HUES6 (cell line): ENCODE results near the gene GPR21.

Experiments
- H3K27ac ChIP-seq: 2 replicates; pipeline ENCODE4 v1.7.0; 2013; ENCODE audit warnings: low read depth, mild to moderate bottlenecking, low read length, inconsistent platforms
- H3K27me3 ChIP-seq: 2 replicates; pipeline ENCODE4 v1.6.1; 2013; ENCODE audit warnings: low read length; ENCODE audit not compliant: control insufficient read depth, insufficient read depth
- H3K36me3 ChIP-seq: 2 replicates; pipeline ENCODE4 v1.6.1; 2013; ENCODE audit warnings: low read length; ENCODE audit not compliant: control insufficient read depth, insufficient read depth
- H3K4me1 ChIP-seq: 2 replicates; pipeline ENCODE4 v1.6.1; 2013; ENCODE audit warnings: low read length; ENCODE audit not compliant: control insufficient read depth, insufficient read depth
- H3K4me3 ChIP-seq: 2 replicates; pipeline ENCODE4 v1.5.1; 2013; ENCODE audit warnings: low read depth, low read length
- H3K9ac ChIP-seq: one replicate; pipeline ENCODE4 v1.6.1; 2013; ENCODE audit warnings: mild to moderate bottlenecking, low read length
- H3K9me3 ChIP-seq: 2 replicates; pipeline ENCODE4 v1.6.1; 2013; ENCODE audit warnings: low read depth, low read length; ENCODE audit not compliant: control insufficient read depth, insufficient read depth

Gene GPR21

DNA sequence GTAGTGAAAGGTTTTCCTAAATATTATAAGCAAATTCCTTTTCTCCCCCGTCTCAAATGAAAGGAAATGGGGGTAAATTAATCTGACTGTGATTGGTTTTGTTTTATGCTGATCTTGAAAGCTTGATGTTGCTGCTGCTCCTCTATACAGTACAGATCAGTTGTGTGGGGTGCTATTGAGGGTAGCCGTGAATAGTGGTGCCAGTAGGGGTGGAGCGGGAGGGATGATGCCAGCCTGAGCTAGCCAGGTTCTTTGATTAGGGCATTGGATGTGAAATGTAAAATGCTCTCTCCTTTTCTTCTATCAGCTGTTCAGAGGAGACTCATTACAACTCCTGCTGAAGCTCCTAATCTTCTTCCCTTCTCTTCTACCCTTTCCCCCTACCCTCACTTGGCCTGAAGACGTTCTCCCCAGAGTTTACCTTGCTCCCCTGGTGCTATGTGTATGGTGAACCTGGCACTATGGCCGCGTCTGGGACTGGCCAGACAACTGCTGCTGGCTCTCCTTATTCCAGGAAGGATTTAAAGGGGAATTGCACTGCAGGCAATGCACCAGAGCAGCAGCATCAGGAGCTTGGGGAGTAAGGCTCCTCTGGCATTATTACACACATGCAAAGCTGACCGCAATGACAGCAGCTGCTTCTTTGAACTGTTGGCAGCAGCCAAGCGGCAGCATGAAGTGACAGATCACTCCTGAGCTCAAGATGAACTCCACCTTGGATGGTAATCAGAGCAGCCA is 566 bp downstream of the GPR21 start:
- H3K4me3 ChIP-seq: no peak overlapping the region
- no peak overlapping the region for H3K27ac ChIP-seq
- H3K27me3 ChIP-seq: no peaks in the 10 kb centered on the region
- H3K4me1 ChIP-seq: peaks cover 3% of the 10 kb centered on the region; the same call in 1 of the 2 replicates
- H3K9me3 ChIP-seq: no peaks in the 10 kb centered on the region
- peaks cover 16% of the 10 kb centered on the region for H3K36me3 ChIP-seq
- H3K9ac ChIP-seq: no peak overlapping the region

GRCh38 chr9:123034881-123035510 is 1.5 kb downstream of the GPR21 start:
- H3K4me3 ChIP-seq: no peak overlapping the region
- H3K9me3 ChIP-seq: no peaks in the 10 kb centered on the region
- peaks cover 3% of the 10 kb centered on the region; the same call in 1 of the 2 replicates for H3K4me1 ChIP-seq
- peaks cover 15% of the 10 kb centered on the region for H3K36me3 ChIP-seq
- no peaks in the 10 kb centered on the region for H3K27me3 ChIP-seq
- H3K9ac ChIP-seq: no peak overlapping the region
- H3K27ac ChIP-seq: no peak overlapping the region

- Histone ChIP-seq H3K27ac (no peak overlapping the region), H3K4me3 (no peak overlapping the region), H3K27me3 (no peaks in the 10 kb centered on the region), H3K9ac (no peak overlapping the region), H3K4me1 (peaks cover 3% of the 10 kb centered on the region; the same call in 1 of the 2 replicates), H3K9me3 (no peaks in the 10 kb centered on the region), H3K36me3 (peaks cover 15% of the 10 kb centered on the region)
These were observed 2.3 kb downstream of the GPR21 start for GRCh38 chr9:123035791-123036190.

- Histone ChIP-seq H3K9ac (no peak overlapping the region), H3K9me3 (no peaks in the 10 kb centered on the region), H3K4me3 (no peak overlapping the region), H3K4me1 (peaks cover 3% of the 10 kb centered on the region; the same call in 1 of the 2 replicates), H3K36me3 (peaks cover 15% of the 10 kb centered on the region), H3K27me3 (no peaks in the 10 kb centered on the region), H3K27ac (no peak overlapping the region)
These were observed 3.6 kb downstream of the GPR21 start for GRCh38 chr9:123036893-123037545.

DNA sequence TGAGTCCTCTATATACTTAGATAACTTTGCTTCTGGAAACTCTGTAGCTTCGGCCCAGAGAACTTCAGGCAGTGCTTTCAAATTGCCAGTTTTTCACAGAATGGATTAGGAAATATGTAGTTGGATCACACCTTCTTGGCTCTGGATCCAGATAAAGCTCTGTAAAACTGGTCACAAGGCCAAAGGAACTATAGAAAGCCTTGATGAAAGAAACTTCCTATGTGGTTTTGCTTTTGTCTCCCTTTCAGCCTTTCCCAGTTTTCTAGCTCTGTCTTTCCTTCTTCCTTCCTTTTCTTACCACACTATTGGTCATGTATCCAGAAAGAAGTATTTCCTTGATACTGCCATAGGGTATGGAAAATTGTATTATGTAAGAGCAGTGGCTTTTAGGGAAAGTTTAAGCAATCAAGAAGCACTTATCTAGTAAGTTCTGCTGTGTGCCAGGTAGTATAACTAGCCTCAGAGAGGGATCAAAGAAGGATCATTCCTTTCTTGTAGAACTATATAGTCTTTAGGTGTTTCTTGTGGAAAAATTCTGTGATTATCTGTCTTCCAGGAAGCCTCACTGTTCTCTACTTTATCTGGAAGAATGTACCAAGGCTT is 6.3 kb downstream of the GPR21 start:
- H3K27ac ChIP-seq: no peak overlapping the region
- H3K4me1 ChIP-seq: no peaks in the 10 kb centered on the region
- no peaks in the 10 kb centered on the region for H3K27me3 ChIP-seq
- H3K4me3 ChIP-seq: no peak overlapping the region
- H3K9ac ChIP-seq: no peak overlapping the region
- H3K36me3 ChIP-seq: peaks cover 7% of the 10 kb centered on the region
- no peaks in the 10 kb centered on the region for H3K9me3 ChIP-seq

GRCh38 chr9:123040801-123041200 is 7.3 kb downstream of the GPR21 start:
- Histone ChIP-seq H3K36me3 (no peaks in the 10 kb centered on the region; the same call in 1 of the 2 replicates), H3K4me3 (no peak overlapping the region), H3K9ac (no peak overlapping the region), H3K27ac (no peak overlapping the region), H3K4me1 (no peaks in the 10 kb centered on the region), H3K27me3 (no peaks in the 10 kb centered on the region), H3K9me3 (no peaks in the 10 kb centered on the region)

GRCh38 chr9:123041489-123041888 is 8.0 kb downstream of the GPR21 start:
- Histone ChIP-seq H3K9me3 (no peaks in the 10 kb centered on the region), H3K36me3 (no peaks in the 10 kb centered on the region; the same call in 1 of the 2 replicates), H3K27ac (no peak overlapping the region), H3K27me3 (no peaks in the 10 kb centered on the region), H3K4me1 (no peaks in the 10 kb centered on the region), H3K9ac (no peak overlapping the region), H3K4me3 (no peak overlapping the region)

GRCh38 chr9:123043081-123043939 is 9.8 kb downstream of the GPR21 start:
- no peaks in the 10 kb centered on the region for H3K4me1 ChIP-seq
- no peaks in the 10 kb centered on the region for H3K9me3 ChIP-seq
- H3K36me3 ChIP-seq: no peaks in the 10 kb centered on the region; the same call in none of the 2 replicates
- H3K4me3 ChIP-seq: no peak overlapping the region
- no peaks in the 10 kb centered on the region for H3K27me3 ChIP-seq
- H3K27ac ChIP-seq: no peak overlapping the region
- H3K9ac ChIP-seq: no peak overlapping the region

DNA sequence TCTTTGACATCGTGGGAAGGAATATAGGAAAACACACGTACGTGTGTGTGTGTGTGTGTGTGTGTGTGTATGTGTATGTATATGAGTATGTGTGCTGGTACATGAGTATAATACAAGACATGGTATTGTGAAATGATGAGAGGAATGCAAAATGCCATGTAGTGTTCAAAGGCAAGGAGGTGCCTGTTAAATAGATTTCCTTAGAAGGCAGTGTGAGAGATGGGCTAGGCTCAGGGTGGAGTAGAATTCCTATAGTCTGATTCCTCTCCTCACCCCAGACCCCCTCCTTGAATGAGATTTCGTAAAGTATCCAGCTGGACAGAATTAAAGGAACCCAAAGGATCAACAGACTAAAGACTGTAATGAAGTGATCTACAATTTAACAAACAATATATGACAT is 11.1 kb downstream of the GPR21 start:
- Histone ChIP-seq H3K4me3 (no peak overlapping the region), H3K4me1 (no peaks in the 10 kb centered on the region), H3K36me3 (peaks cover 3% of the 10 kb centered on the region), H3K9me3 (no peaks in the 10 kb centered on the region), H3K9ac (no peak overlapping the region), H3K27me3 (no peaks in the 10 kb centered on the region), H3K27ac (no peak overlapping the region)

DNA sequence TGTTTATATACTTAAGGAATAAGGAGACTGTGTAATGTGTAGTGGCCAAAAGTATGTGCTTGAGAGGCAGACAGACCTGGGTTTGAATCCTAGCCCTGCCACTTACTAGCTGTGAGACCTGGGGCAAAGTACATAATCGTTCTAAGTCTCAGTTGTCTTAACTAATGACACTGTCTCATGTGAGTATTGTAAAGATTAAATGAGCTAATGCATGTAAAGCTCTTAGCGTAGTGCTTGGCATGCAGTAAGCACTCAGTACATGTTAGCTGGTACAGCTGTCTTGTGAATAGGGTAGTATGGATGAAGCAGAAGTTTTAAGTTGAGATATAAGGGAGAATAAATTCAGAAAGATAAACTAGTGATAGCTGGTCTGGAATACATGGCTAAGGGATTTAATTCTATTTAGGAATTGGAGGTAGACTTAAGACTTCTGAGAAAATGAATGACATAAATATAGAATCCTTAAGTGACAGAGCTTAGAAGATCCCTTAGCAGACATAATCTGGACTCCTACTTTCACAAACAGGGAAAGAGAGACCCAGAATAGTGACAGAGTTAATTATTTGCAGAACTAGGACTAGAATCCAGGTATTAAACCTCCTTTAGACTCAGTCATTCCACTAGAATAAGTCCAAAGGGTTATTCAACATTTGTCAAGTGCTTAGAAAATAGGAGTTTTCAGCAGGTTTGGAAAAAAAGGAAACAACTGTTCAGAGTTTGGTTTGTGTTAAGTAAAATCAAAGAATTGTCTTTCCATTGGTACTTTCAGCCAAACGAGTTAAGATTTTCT is 13.1 kb downstream of the GPR21 start:
- no peaks in the 10 kb centered on the region for H3K27me3 ChIP-seq
- no peak overlapping the region for H3K9ac ChIP-seq
- peaks cover 3% of the 10 kb centered on the region for H3K36me3 ChIP-seq
- H3K27ac ChIP-seq: no peak overlapping the region
- no peak overlapping the region for H3K4me3 ChIP-seq
- H3K9me3 ChIP-seq: no peaks in the 10 kb centered on the region
- no peaks in the 10 kb centered on the region for H3K4me1 ChIP-seq
